HepG2 (cell line): Measurements from ENCODE around the gene METAP1D. TPM values are rescaled to one million over a fixed set of nuclear protein-coding genes. Genes with fewer than 3 reads are reported as not detected.

ENCODE experiments used
- PRDM4 ChIP-seq: sonication (generic); formaldehyde crosslinking; IDR thresholded peaks from 2 replicates; pipeline ENCODE4 v1.9.0; 2021; ENCODE audit warnings: missing genetic modification reagents, borderline replicate concordance
- RELA ChIP-seq: sonication (generic); formaldehyde crosslinking; IDR thresholded peaks from 2 replicates; pipeline ENCODE4 v1.4.0; 2020; ENCODE audit warnings: missing genetic modification reagents
- SMAD9 ChIP-seq: sonication (generic); formaldehyde crosslinking; IDR thresholded peaks from 2 replicates; pipeline ENCODE4 v1.5.1; 2020; ENCODE audit warnings: mild to moderate bottlenecking, missing genetic modification reagents
- ZFP90 ChIP-seq: sonication (generic); formaldehyde crosslinking; IDR thresholded peaks from 2 replicates; pipeline ENCODE4 v1.8.0; 2022; ENCODE audit warnings: missing genetic modification reagents, mild to moderate bottlenecking, inconsistent platforms, borderline replicate concordance
- ZNF18 ChIP-seq: sonication (generic); formaldehyde crosslinking; IDR thresholded peaks from 2 replicates; pipeline ENCODE4 v1.8.0; 2022; ENCODE audit warnings: mild to moderate bottlenecking, missing genetic modification reagents; ENCODE audit not compliant: insufficient replicate concordance
- ZNF256 ChIP-seq: sonication (generic); formaldehyde crosslinking; conservative IDR thresholded peaks from 2 replicates; pipeline ENCODE4 v1.4.0; 2020; ENCODE audit warnings: missing genetic modification reagents
- polyA plus RNA-seq, 8 experiments: library from polyadenylated mRNA; depleted of rRNA in 3 of 8; stranded (reverse) in 7 of 8; unstranded in 1 of 8; fragments of >200 nt; fragmentation: Illumina TruSeq in 4 of 8; extraction: Trizol in 4 of 8; gene quantifications; 2 replicates each; pipeline versions ENCODE4 v1.2.1 to v1.2.3, GENCODE V29; 2011 to 2016; ENCODE audit warnings: low read depth in 4 of 8, missing spikeins in 1 of 8, mixed read lengths in 1 of 8; ENCODE audit not compliant: insufficient read depth in 1 of 8
- total RNA-seq, 5 experiments: library from RNA; depleted of rRNA; stranded (reverse); fragments of >200 nt; fragmentation: Illumina TruSeq; extraction: Trizol; gene quantifications; 2 replicates each; pipeline ENCODE4 v1.2.3, GENCODE V29; 2016; ENCODE audit warnings: low read depth in 1 of 5
- TF ChIP-seq, protein P1 (sequence below), 2 experiments: fragments of 450-650 bp in 1 of 2; sonication (generic) in 1 of 2; formaldehyde crosslinking in 1 of 2; IDR thresholded peaks; 2 replicates each; pipeline versions ENCODE4 v1.6.1 to v1.8.0; 2016 to 2022; ENCODE audit warnings: antibody characterized with exemption in 1 of 2, mild to moderate bottlenecking in 1 of 2, missing genetic modification reagents in 1 of 2
- TF ChIP-seq, protein P2 (sequence below): sonication (generic); formaldehyde crosslinking; IDR thresholded peaks from 2 replicates; pipeline ENCODE4 v1.4.0; 2020; ENCODE audit warnings: missing genetic modification reagents

METAP1D gene
- total and polyA plus RNA-seq, 2 of the 13 experiments (the other 11 are each of a cell fraction or from before 2014, with no cell fraction given), result 14.7 to 21.6 TPM

GRCh38 chr2:172086241-172087206, 86.8 kb downstream of the METAP1D start (continued):
- no peak for TF ChIP-seq PRDM4
- TF ChIP-seq, protein P1, sequence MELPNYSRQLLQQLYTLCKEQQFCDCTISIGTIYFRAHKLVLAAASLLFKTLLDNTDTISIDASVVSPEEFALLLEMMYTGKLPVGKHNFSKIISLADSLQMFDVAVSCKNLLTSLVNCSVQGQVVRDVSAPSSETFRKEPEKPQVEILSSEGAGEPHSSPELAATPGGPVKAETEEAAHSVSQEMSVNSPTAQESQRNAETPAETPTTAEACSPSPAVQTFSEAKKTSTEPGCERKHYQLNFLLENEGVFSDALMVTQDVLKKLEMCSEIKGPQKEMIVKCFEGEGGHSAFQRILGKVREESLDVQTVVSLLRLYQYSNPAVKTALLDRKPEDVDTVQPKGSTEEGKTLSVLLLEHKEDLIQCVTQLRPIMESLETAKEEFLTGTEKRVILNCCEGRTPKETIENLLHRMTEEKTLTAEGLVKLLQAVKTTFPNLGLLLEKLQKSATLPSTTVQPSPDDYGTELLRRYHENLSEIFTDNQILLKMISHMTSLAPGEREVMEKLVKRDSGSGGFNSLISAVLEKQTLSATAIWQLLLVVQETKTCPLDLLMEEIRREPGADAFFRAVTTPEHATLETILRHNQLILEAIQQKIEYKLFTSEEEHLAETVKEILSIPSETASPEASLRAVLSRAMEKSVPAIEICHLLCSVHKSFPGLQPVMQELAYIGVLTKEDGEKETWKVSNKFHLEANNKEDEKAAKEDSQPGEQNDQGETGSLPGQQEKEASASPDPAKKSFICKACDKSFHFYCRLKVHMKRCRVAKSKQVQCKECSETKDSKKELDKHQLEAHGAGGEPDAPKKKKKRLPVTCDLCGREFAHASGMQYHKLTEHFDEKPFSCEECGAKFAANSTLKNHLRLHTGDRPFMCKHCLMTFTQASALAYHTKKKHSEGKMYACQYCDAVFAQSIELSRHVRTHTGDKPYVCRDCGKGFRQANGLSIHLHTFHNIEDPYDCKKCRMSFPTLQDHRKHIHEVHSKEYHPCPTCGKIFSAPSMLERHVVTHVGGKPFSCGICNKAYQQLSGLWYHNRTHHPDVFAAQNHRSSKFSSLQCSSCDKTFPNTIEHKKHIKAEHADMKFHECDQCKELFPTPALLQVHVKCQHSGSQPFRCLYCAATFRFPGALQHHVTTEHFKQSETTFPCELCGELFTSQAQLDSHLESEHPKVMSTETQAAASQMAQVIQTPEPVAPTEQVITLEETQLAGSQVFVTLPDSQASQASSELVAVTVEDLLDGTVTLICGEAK (IDR thresholded peaks at IDR 0.05), result no peak
- TF ChIP-seq, protein P1 (CRISPR knock-in tag; IDR thresholded peaks at IDR 0.05), result 0 out of 2 replicates have a peak, but pooled peaks have one; percentile 25
- TF ChIP-seq ZNF18, result no peak
- TF ChIP-seq ZFP90 (CRISPR knock-in tag), result no peak
- TF ChIP-seq ZNF256 (CRISPR knock-in tag), result 0 out of 2 replicates have a peak, but pooled peaks have one; percentile 65
- no peak for TF ChIP-seq RELA (CRISPR knock-in tag)
- TF ChIP-seq, protein P2, sequence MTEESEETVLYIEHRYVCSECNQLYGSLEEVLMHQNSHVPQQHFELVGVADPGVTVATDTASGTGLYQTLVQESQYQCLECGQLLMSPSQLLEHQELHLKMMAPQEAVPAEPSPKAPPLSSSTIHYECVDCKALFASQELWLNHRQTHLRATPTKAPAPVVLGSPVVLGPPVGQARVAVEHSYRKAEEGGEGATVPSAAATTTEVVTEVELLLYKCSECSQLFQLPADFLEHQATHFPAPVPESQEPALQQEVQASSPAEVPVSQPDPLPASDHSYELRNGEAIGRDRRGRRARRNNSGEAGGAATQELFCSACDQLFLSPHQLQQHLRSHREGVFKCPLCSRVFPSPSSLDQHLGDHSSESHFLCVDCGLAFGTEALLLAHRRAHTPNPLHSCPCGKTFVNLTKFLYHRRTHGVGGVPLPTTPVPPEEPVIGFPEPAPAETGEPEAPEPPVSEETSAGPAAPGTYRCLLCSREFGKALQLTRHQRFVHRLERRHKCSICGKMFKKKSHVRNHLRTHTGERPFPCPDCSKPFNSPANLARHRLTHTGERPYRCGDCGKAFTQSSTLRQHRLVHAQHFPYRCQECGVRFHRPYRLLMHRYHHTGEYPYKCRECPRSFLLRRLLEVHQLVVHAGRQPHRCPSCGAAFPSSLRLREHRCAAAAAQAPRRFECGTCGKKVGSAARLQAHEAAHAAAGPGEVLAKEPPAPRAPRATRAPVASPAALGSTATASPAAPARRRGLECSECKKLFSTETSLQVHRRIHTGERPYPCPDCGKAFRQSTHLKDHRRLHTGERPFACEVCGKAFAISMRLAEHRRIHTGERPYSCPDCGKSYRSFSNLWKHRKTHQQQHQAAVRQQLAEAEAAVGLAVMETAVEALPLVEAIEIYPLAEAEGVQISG (CRISPR knock-in tag), result peak; percentile 42; the same call in 1 of the 2 replicates
- TF ChIP-seq SMAD9 (CRISPR knock-in tag), result no peak
